PC-3 (cell line): ENCODE data around the gene NPS. TPM values are rescaled to one million over a fixed set of nuclear protein-coding genes. Genes with fewer than 3 reads are reported as not detected.

Source experiments
- ATAC-seq: fragments of 200-7000 bp; cut with Tn5 transposase; 2 replicates; pipeline ENCODE4 v1.9.1; 2020; ENCODE audit warnings: mild to moderate bottlenecking, moderate library complexity
- BruUV-seq: library from RNA; stranded (reverse); fragments of 400-500 nt; replicated peaks from 2 replicates; lab custom pipeline; 2021; lab: Mats Ljungman, UMichigan
- CTCF ChIA-PET: fragments of 300-600 bp; sonication (Branson Sonifier 250); formaldehyde crosslinking; loops from one replicate; lab custom pipeline; 2022; ENCODE audit warnings: antibody characterized with exemption; lab: Charles Lee
- POLR2A ChIA-PET: fragments of 300-600 bp; sonication (Branson Sonifier 250); formaldehyde crosslinking; loops from one replicate; lab custom pipeline; 2022; ENCODE audit warnings: antibody characterized with exemption; ENCODE audit not compliant: unreplicated experiment; lab: Charles Lee
- DNase-seq: peaks from one replicate; pipeline ENCODE4 v3.0.0-alpha.2; 2015
- H2AFZ ChIP-seq: fragments of 300-600 bp; sonication (generic); 2 replicates; pipeline ENCODE4 v1.6.0; 2016; ENCODE audit warnings: antibody characterized with exemption, low read length
- H3F3A ChIP-seq: fragments of 300-600 bp; sonication (generic); one replicate; pipeline ENCODE4 v1.6.0; 2017; ENCODE audit warnings: antibody characterized with exemption, low read length, control low read depth, mild to moderate bottlenecking; ENCODE audit not compliant: unreplicated experiment
- H3K27ac ChIP-seq: fragments of 300-600 bp; sonication (generic); 2 replicates; pipeline ENCODE4 v1.5.1; 2016; ENCODE audit warnings: mild to moderate bottlenecking, low read length
- H3K27me3 ChIP-seq: fragments of 300-600 bp; sonication (generic); 2 replicates; pipeline ENCODE4 v1.6.1; 2016; ENCODE audit warnings: low read length, mixed read lengths
- H3K36me3 ChIP-seq: fragments of 300-600 bp; sonication (generic); 2 replicates; pipeline ENCODE4 v1.6.1; 2016; ENCODE audit warnings: low read depth, mixed run types, low read length, mixed read lengths
- H3K4me1 ChIP-seq: fragments of 300-600 bp; sonication (generic); 2 replicates; pipeline ENCODE4 v1.5.1; 2016; ENCODE audit warnings: low read length; ENCODE audit not compliant: insufficient read depth
- H3K4me2 ChIP-seq: fragments of 300-600 bp; sonication (generic); 2 replicates; pipeline ENCODE4 v1.6.0; 2016; ENCODE audit warnings: low read length
- H3K4me3 ChIP-seq: fragments of 300-600 bp; sonication (generic); 2 replicates; pipeline ENCODE4 v1.5.1; 2016; ENCODE audit warnings: mild to moderate bottlenecking, low read length, mixed read lengths
- H3K79me2 ChIP-seq: fragments of 300-600 bp; sonication (generic); 2 replicates; pipeline ENCODE4 v1.6.1; 2017; ENCODE audit warnings: low read length, mixed read lengths
- H3K9ac ChIP-seq: fragments of 300-600 bp; sonication (generic); 2 replicates; pipeline ENCODE4 v1.6.0; 2016; ENCODE audit warnings: mild to moderate bottlenecking, low read length
- H3K9me2 ChIP-seq: fragments of 300-600 bp; sonication (generic); replicated peaks from 2 replicates; pipeline ENCODE4 v1.6.1; 2016; ENCODE audit warnings: mixed run types, low read length, mixed read lengths
- H3K9me3 ChIP-seq: fragments of 300-600 bp; sonication (generic); 2 replicates; pipeline ENCODE4 v1.6.1; 2016; ENCODE audit warnings: low read length, mixed read lengths
- H4K20me1 ChIP-seq: fragments of 300-600 bp; sonication (generic); 2 replicates; pipeline ENCODE4 v1.6.1; 2016; ENCODE audit warnings: low read length, mixed read lengths
- CTCF ChIP-seq: fragments of 300-600 bp; sonication (generic); conservative IDR thresholded peaks from 2 replicates; pipeline ENCODE4 v1.5.1; 2017; ENCODE audit warnings: antibody characterized with exemption, low read depth, mild to moderate bottlenecking, low read length
- EZH2 ChIP-seq: fragments of 300-600 bp; sonication (generic); IDR thresholded peaks from one replicate; pipeline ENCODE4 v1.6.1; 2017; ENCODE audit warnings: antibody characterized with exemption, mild to moderate bottlenecking, low read length; ENCODE audit not compliant: unreplicated experiment
- EZH2phosphoT487 ChIP-seq: fragments of 300-600 bp; sonication (generic); IDR thresholded peaks from 2 replicates; pipeline ENCODE4 v1.6.1; 2018; ENCODE audit warnings: mild to moderate bottlenecking, antibody characterized with exemption, low read length, borderline replicate concordance
- intact Hi-C: fragments of 100-400 bp; cut with micrococcal nuclease; formaldehyde crosslinking; loops from 2 replicates; pipeline ENCODE4 v1.9.0; 2023
- total RNA-seq: library from RNA; depleted of rRNA; stranded (reverse); fragments of >200 nt; gene quantifications from 2 replicates; pipeline ENCODE4 v1.2.3, GENCODE V29; 2014

The NPS gene
- total RNA-seq, 1 experiment from 2014 or later, result not detected

- H3K27me3 ChIP-seq, result peaks cover 8% of the 10 kb centered on the region; the same call in 1 of the 2 replicates
- intact Hi-C loops, result no loop called here
- no peaks in the 10 kb centered on the region for H4K20me1 ChIP-seq
- no peaks in the 10 kb centered on the region for H3F3A ChIP-seq
- no TSS peak for BruUV-seq
- no peak for TF ChIP-seq EZH2
- TF ChIP-seq CTCF, result no peak
- no peak for TF ChIP-seq EZH2phosphoT487
- no peak for DNase-seq
- no peak overlapping the region for H2AFZ ChIP-seq
- H3K9me3 ChIP-seq, result no peaks in the 10 kb centered on the region
- no peaks in the 10 kb centered on the region for H3K79me2 ChIP-seq
- no peak overlapping the region for H3K4me3 ChIP-seq
- H3K27ac ChIP-seq, result no peak overlapping the region
- POLR2A ChIA-PET, result no interaction called here
- CTCF ChIA-PET, result no interaction called here
- H3K36me3 ChIP-seq, result no peaks in the 10 kb centered on the region
- H3K9me2 ChIP-seq, result no peaks in the 10 kb centered on the region
- H3K4me1 ChIP-seq, result no peaks in the 10 kb centered on the region
- no peak for ATAC-seq
- H3K9ac ChIP-seq, result no peak overlapping the region
- H3K4me2 ChIP-seq, result no peak overlapping the region
These were observed 13.2 kb upstream of the NPS start for GRCh38 chr10:127535802-127536515.

- Histone ChIP-seq H3K27ac (no peak overlapping the region), H3K27me3 (peaks cover 5% of the 10 kb centered on the region; the same call in 1 of the 2 replicates)
- intact Hi-C loops, result no loop called here
These were observed 11.9 kb upstream of the NPS start for GRCh38 chr10:127536972-127537760.

More at GRCh38 chr10:127536972-127537760, 11.9 kb upstream of the NPS start:
- Histone ChIP-seq H3K4me3 (no peak overlapping the region), H3K79me2 (no peaks in the 10 kb centered on the region), H3F3A (no peaks in the 10 kb centered on the region), H3K36me3 (no peaks in the 10 kb centered on the region), H3K9me2 (no peaks in the 10 kb centered on the region), H3K4me1 (no peaks in the 10 kb centered on the region), H2AFZ (no peak overlapping the region), H3K9ac (no peak overlapping the region), H4K20me1 (no peaks in the 10 kb centered on the region), H3K4me2 (no peak overlapping the region), H3K9me3 (no peaks in the 10 kb centered on the region)
- ChIA-PET CTCF (no interaction called here), POLR2A (no interaction called here)
- DNase-seq (no peak), ATAC-seq (no peak)
- BruUV-seq, result no TSS peak
- TF ChIP-seq EZH2phosphoT487 (no peak), CTCF (no peak), EZH2 (no peak)
